Neutrophil (primary cell): Measurements from ENCODE around the gene OXSR1.

Experiments used
- H3K27ac ChIP-seq: fragments of 200-600 bp; sonication (generic); 2 replicates; pipeline ENCODE4 v1.5.1; 2016; ENCODE audit warnings: mild to moderate bottlenecking, moderate library complexity
- H3K27me3 ChIP-seq: fragments of 200-600 bp; sonication (generic); 2 replicates; pipeline ENCODE4 v1.6.0; 2016; ENCODE audit warnings: mild to moderate bottlenecking
- H3K36me3 ChIP-seq: fragments of 200-600 bp; sonication (generic); 2 replicates; pipeline ENCODE4 v1.5.1; 2017
- H3K4me1 ChIP-seq, 2 experiments: fragments of 200-600 bp in 1 of 2; sonication (generic) in 1 of 2; 1 replicate in 1 of 2; 2 replicates in 1 of 2; pipeline versions ENCODE4 v1.5.1 to v1.6.1; 2013 to 2016; ENCODE audit warnings: low read depth in 1 of 2, low read length in 1 of 2, mild to moderate bottlenecking in 1 of 2, moderate library complexity in 1 of 2; ENCODE audit not compliant: control insufficient read depth in 1 of 2, insufficient read depth in 1 of 2
- H3K4me3 ChIP-seq, 2 experiments: fragments of 200-600 bp in 1 of 2; sonication (generic) in 1 of 2; 1 replicate in 1 of 2; 2 replicates in 1 of 2; pipeline ENCODE4 v1.5.1; 2013 to 2016; ENCODE audit warnings: low read depth in 1 of 2, low read length in 1 of 2, mild to moderate bottlenecking in 1 of 2, moderate library complexity in 1 of 2
- H3K9me3 ChIP-seq: fragments of 200-600 bp; sonication (generic); 2 replicates; pipeline ENCODE4 v1.5.1; 2016
- CTCF ChIP-seq: fragments of 200-600 bp; sonication (generic); IDR thresholded peaks from 2 replicates; pipeline ENCODE4 v1.5.1; 2016; ENCODE audit warnings: antibody characterized with exemption

OXSR1 gene

GRCh38 chr3:38137615-38138348 is 27.6 kb upstream of the OXSR1 start:
- Histone ChIP-seq H3K9me3 (no peaks in the 10 kb centered on the region), H3K4me1 (peaks cover 71 to 79% of the 10 kb centered on the region in 2 experiments), H3K27ac (peak overlapping the region; percentile 94), H3K27me3 (no peaks in the 10 kb centered on the region), H3K4me3 (peak overlapping the region; percentile 88 to 97), H3K36me3 (peaks cover 54% of the 10 kb centered on the region)
- no peak for TF ChIP-seq CTCF

- peak within 1 kb of the TSS; percentile 88 to 97 for H3K4me3 ChIP-seq
- H3K4me1 ChIP-seq: peaks cover 63 to 80% of the 10 kb centered on the region in 2 experiments
- H3K27me3 ChIP-seq: no peaks in the 10 kb centered on the region
- no peak for TF ChIP-seq CTCF
- no peaks in the 10 kb centered on the region for H3K9me3 ChIP-seq
- H3K27ac ChIP-seq: peak within 1 kb of the TSS; percentile 94
- H3K36me3 ChIP-seq: peaks cover 49% of the 10 kb centered on the region
These were observed 26.8 kb upstream of the OXSR1 start, which contains the start of gene MYD88 for GRCh38 chr3:38138349-38139190. Gene MYD88, plus strand, starts transcription at chr3:38138661. Its CDS starts 40 bp downstream, at chr3:38138701.

- Histone ChIP-seq H3K36me3 (peaks cover 43% of the 10 kb centered on the region), H3K27ac (peak overlapping the region; percentile 94), H3K27me3 (no peaks in the 10 kb centered on the region), H3K4me3 (peak overlapping the region; percentile 88 to 97), H3K9me3 (no peaks in the 10 kb centered on the region), H3K4me1 (peaks cover 57 to 81% of the 10 kb centered on the region in 2 experiments)
- no peak for TF ChIP-seq CTCF
These were observed 26.1 kb upstream of the OXSR1 start for GRCh38 chr3:38139191-38139590.

GRCh38 chr3:38139652-38140051 is 25.7 kb upstream of the OXSR1 start:
- no peak for TF ChIP-seq CTCF
- Histone ChIP-seq H3K4me3 (peak overlapping the region; percentile 88 to 97), H3K27me3 (no peaks in the 10 kb centered on the region), H3K27ac (peak overlapping the region; percentile 94), H3K36me3 (peaks cover 38% of the 10 kb centered on the region), H3K9me3 (no peaks in the 10 kb centered on the region), H3K4me1 (peaks cover 54 to 81% of the 10 kb centered on the region in 2 experiments)

- Histone ChIP-seq H3K9me3 (no peaks in the 10 kb centered on the region), H3K27ac (peak overlapping the region; percentile 94), H3K4me1 (peaks cover 45 to 72% of the 10 kb centered on the region in 2 experiments), H3K36me3 (peaks cover 30% of the 10 kb centered on the region), H3K4me3 (peak overlapping the region; percentile 88 to 97), H3K27me3 (no peaks in the 10 kb centered on the region)
- no peak for TF ChIP-seq CTCF
These were observed 24.8 kb upstream of the OXSR1 start for GRCh38 chr3:38140326-38141172.
